Measurements from ENCODE around the gene ASTN1.

Gene ASTN1

GRCh38 chr1:177137814-177138213 is 26.7 kb downstream of the ASTN1 start:
- no peaks in the 10 kb centered on the region for H3K27me3 ChIP-seq (ENCODE audit: insufficient read depth, low read length, poor library complexity, severe bottlenecking)
- H3K9me2 ChIP-seq (replicated peaks; ENCODE audit: low read depth, low read length), result no peaks in the 10 kb centered on the region
- H3K4me1 ChIP-seq (ENCODE audit: insufficient read depth, low read length, poor library complexity, severe bottlenecking), result peaks cover 22% of the 10 kb centered on the region
- TF ChIP-seq CTCF (conservative IDR thresholded peaks at IDR 0.05; ENCODE audit: low read length) (peak; percentile 42), EZH2phosphoT487 (IDR thresholded peaks at IDR 0.05; ENCODE audit: borderline replicate concordance) (no peak)
- no peak overlapping the region for H3K9ac ChIP-seq (ENCODE audit: low read depth, low read length, poor library complexity, severe bottlenecking)
- H2AFZ ChIP-seq (ENCODE audit: low read length), result no peak overlapping the region
- H4K20me1 ChIP-seq (ENCODE audit: insufficient read depth, low read length, poor library complexity, severe bottlenecking), result no peaks in the 10 kb centered on the region
- no peaks in the 10 kb centered on the region for H3F3A ChIP-seq (ENCODE audit: low read depth)
- H3K4me3 ChIP-seq (ENCODE audit: low read length, poor library complexity, severe bottlenecking), result no peak overlapping the region
- H3K79me2 ChIP-seq (ENCODE audit: insufficient read depth, low read length), result no peaks in the 10 kb centered on the region
- H3K4me2 ChIP-seq (ENCODE audit: low read depth, low read length, poor library complexity, severe bottlenecking), result no peak overlapping the region
- no peaks in the 10 kb centered on the region for H3K9me3 ChIP-seq (ENCODE audit: insufficient read depth, low read depth, low read length)
- H3K36me3 ChIP-seq (ENCODE audit: insufficient read depth, low read length), result no peaks in the 10 kb centered on the region

GRCh38 chr1:177135250-177135649 is 29.3 kb downstream of the ASTN1 start:
- no peak overlapping the region for H3K9ac ChIP-seq (ENCODE audit: low read depth, low read length, poor library complexity, severe bottlenecking)
- H3K27me3 ChIP-seq (ENCODE audit: insufficient read depth, low read length, poor library complexity, severe bottlenecking), result no peaks in the 10 kb centered on the region
- H3K36me3 ChIP-seq (ENCODE audit: insufficient read depth, low read length), result no peaks in the 10 kb centered on the region
- peaks cover 19% of the 10 kb centered on the region for H3K4me1 ChIP-seq (ENCODE audit: insufficient read depth, low read length, poor library complexity, severe bottlenecking)
- peak overlapping the region; percentile 38 for H3K4me2 ChIP-seq (ENCODE audit: low read depth, low read length, poor library complexity, severe bottlenecking)
- H3K9me2 ChIP-seq (replicated peaks; ENCODE audit: low read depth, low read length), result no peaks in the 10 kb centered on the region
- H3F3A ChIP-seq (ENCODE audit: low read depth), result no peaks in the 10 kb centered on the region
- no peak overlapping the region for H2AFZ ChIP-seq (ENCODE audit: low read length)
- no peaks in the 10 kb centered on the region for H3K9me3 ChIP-seq (ENCODE audit: insufficient read depth, low read depth, low read length)
- TF ChIP-seq EZH2phosphoT487 (IDR thresholded peaks at IDR 0.05; ENCODE audit: borderline replicate concordance), result no peak
- no peak for TF ChIP-seq CTCF (conservative IDR thresholded peaks at IDR 0.05; ENCODE audit: low read length)
- H3K79me2 ChIP-seq (ENCODE audit: insufficient read depth, low read length), result no peaks in the 10 kb centered on the region
- H4K20me1 ChIP-seq (ENCODE audit: insufficient read depth, low read length, poor library complexity, severe bottlenecking), result no peaks in the 10 kb centered on the region
- H3K4me3 ChIP-seq (ENCODE audit: low read length, poor library complexity, severe bottlenecking), result no peak overlapping the region

GRCh38 chr1:177133977-177134538 is 30.5 kb downstream of the ASTN1 start:
- Histone ChIP-seq H2AFZ (ENCODE audit: low read length) (no peak overlapping the region), H3K79me2 (ENCODE audit: insufficient read depth, low read length) (no peaks in the 10 kb centered on the region), H3K27me3 (ENCODE audit: insufficient read depth, low read length, poor library complexity, severe bottlenecking) (no peaks in the 10 kb centered on the region), H3F3A (ENCODE audit: low read depth) (no peaks in the 10 kb centered on the region), H3K36me3 (ENCODE audit: insufficient read depth, low read length) (no peaks in the 10 kb centered on the region), H3K4me3 (ENCODE audit: low read length, poor library complexity, severe bottlenecking) (peak overlapping the region; percentile 12), H3K4me1 (ENCODE audit: insufficient read depth, low read length, poor library complexity, severe bottlenecking) (peaks cover 19% of the 10 kb centered on the region), H4K20me1 (ENCODE audit: insufficient read depth, low read length, poor library complexity, severe bottlenecking) (no peaks in the 10 kb centered on the region), H3K9me3 (ENCODE audit: insufficient read depth, low read depth, low read length) (no peaks in the 10 kb centered on the region), H3K9me2 (replicated peaks; ENCODE audit: low read depth, low read length) (no peaks in the 10 kb centered on the region), H3K4me2 (ENCODE audit: low read depth, low read length, poor library complexity, severe bottlenecking) (peak overlapping the region; percentile 38), H3K9ac (ENCODE audit: low read depth, low read length, poor library complexity, severe bottlenecking) (no peak overlapping the region)
- TF ChIP-seq EZH2phosphoT487 (IDR thresholded peaks at IDR 0.05; ENCODE audit: borderline replicate concordance), result no peak
- TF ChIP-seq CTCF (conservative IDR thresholded peaks at IDR 0.05; ENCODE audit: low read length), result no peak

Data from Loucy (cell line).